ENCODE data around the gene AGPS.
"Not testable (repeated sequence)": the region's sequence is repeated elsewhere in the genome, so short reads cannot be mapped to it uniquely, and the experiment has no call there.

AGPS gene

GRCh38 chr2:177392373-177393202 is at the start of gene AGPS:
AGPS (plus strand) TSS chr2:177392773; CDS start chr2:177392790, 17 bp downstream.
- FAIRE-seq, result no peak

GRCh38 chr2:177343773-177344172 is 48.8 kb upstream of the AGPS start:
- no peak for FAIRE-seq

GRCh38 chr2:177344316-177344715 is 48.3 kb upstream of the AGPS start:
- no peak for FAIRE-seq

DNA sequence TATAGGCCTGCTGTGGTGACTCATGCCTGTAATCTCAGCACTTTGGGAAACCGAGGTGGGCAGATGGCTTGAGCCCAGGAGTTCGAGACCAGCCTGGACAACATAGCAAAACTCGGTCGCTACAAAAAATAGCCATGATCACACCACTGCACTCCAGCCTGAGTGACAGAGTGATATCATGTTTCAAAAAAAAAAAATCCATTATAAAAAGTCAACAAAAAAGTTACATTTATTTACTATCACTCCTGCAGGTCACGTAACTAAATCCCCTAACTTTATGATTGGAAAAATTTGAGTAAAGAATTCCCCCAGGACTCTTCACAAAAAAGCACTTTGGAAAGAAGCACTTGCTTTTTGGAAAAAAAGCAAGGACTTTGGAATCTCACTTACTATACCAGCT is 46.4 kb upstream of the AGPS start:
- no peak for FAIRE-seq

GRCh38 chr2:177347570-177347969 is 45.0 kb upstream of the AGPS start:
- FAIRE-seq, result no peak

GRCh38 chr2:177348118-177348654 is 44.4 kb upstream of the AGPS start:
- FAIRE-seq, result no peak

DNA sequence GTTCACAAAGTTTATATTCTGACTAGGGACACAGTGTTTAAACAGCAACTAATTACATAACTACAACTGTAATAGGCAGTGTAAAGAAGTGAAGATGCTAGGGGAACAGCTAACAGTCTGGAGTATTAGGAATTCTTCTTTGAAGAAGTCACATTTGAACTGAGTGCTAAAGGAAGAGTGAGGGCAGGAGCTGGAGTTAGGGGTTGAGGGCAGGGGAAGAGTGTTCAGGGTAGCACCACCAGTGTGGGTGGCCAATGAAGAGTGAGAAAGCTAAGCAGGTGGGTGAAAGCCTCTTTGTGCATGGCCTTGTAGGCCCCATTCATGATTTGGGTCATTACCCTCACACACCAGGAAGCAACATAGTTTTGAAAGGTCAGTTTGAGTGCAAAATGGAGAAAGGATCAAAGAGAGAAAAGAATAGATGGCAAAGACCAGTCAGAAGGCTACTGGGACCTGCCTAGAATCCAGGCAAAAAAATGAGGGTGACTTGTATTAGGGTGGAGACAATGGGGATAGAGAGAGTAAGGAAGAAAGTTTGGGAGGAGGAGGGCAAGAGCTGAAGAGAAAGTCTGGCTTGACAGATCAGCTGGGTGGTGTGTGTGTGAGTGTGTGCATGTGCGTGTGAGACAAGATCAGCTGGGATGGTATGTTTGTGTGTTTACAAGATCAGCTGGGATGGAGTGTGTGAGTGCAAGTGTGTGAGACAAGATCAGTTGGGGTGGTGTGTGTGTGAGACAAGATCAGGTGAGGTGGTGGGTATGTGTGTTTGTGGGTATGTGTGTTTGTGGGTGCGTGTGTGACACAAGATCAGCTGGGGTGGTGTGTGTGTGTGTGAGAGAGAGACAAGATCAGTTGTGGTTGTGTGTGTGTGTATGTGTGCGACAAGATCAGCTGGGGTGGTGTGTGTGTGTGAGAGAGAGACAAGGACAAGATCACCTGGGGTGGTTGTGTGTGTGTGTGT is 43.6 kb upstream of the AGPS start:
- FAIRE-seq, result no peak

- not testable (repeated sequence) for FAIRE-seq
Measured at GRCh38 chr2:177350624-177351023, 41.9 kb upstream of the AGPS start.

DNA sequence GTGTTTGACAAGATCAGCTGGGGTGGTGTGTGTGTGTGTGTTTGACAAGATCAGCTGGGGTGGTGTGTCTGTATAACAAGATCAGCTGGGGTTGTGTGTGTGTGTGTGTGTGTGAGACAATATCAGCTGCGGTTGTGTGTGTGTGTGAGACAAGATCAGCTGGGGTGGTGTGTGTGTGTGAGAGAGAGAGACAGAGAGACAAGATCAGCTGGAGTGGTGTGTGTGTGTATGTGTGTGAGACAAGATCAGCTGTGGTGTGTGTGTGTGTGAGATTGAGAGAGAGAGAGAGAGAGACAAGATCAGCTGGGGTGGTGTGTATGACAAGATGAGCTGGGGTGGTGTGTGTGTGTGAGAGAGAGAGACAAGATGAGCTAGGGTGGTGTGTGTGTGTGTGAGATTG is 41.5 kb upstream of the AGPS start:
- not testable (repeated sequence) for FAIRE-seq

DNA sequence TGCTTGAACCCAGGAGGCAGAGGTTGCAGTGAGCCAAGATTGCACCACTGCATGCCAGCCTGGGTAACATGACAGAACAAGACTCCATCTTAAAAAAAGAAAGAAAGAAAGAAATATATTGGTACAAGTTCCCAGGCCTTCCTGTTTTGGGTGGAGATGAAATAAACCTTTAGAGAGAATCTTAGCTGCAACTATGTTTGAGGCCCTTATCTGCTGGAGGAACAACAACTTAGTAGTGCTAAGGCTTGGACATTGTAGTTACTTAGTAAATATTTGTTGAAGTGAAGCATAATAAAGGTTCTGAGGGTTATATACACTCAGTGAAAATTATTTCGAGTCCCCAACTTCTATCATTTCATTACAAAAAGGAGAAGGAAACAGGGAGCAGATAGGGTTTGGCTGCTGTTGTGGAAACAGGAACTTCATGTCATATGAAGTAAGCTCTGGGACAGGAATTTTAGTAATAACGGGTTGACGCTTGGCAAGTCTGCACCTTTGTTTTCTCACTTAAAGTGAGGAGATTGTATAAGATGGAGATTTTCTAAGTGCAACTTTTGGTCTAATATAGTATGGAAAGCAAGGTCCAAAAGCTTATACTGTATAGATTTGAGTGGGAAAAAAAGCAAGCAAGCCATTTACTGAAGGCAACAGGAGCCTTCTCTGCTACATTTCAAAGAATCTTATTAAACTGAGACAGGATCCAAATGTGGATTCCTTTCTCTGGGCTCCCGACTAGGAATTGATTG is 40.0 kb upstream of the AGPS start:
- FAIRE-seq, result no peak

GRCh38 chr2:177353187-177353478 is 39.4 kb upstream of the AGPS start:
- FAIRE-seq, result no peak

- not testable (repeated sequence) for FAIRE-seq
Measured at GRCh38 chr2:177354541-177354940, 38.0 kb upstream of the AGPS start.

GRCh38 chr2:177355874-177356273 is 36.7 kb upstream of the AGPS start:
- FAIRE-seq, result no peak

GRCh38 chr2:177359836-177360595 is 32.6 kb upstream of the AGPS start:
- FAIRE-seq, result no peak

DNA sequence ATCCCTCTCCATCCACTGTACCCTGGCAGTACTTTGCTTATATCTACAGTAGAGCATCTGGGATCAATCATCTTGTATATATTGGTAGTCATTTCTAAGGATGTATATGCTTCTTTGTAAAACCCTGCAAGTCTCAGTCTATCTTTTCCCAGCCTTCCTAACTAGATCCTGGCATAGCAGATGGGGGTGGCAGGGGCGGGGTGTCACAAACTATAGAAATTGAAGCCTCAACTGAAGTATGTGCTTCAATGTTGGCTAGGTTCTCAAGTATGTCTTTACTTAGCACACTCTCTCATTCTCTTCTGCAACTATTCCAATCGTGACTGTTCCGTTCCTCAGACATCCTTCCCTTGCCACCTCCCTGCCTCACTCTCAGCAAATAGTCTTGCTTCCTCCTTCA is 30.1 kb upstream of the AGPS start:
- FAIRE-seq, result no peak

DNA sequence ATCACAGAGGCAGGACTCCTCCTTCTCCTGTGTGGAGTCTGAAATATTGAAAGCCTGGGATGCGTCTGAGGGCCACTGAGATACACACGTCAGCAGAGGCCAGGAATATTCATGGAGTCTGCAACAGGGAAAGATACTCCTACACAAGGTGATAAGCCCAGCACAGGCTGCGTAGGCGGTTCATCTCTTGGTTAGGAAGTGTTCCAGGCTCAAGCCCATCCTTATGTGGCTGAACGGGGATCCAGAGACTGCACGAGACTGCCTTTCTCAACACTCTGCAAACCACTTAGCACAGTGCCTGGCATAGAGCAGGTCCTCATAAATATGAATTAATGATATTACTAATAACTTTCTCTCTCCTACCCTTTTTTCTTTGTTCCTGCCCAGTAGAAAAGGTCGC is 29.2 kb upstream of the AGPS start:
- FAIRE-seq, result no peak

- FAIRE-seq, result not testable (repeated sequence)
Measured at GRCh38 chr2:177365764-177366163, 26.8 kb upstream of the AGPS start.

DNA sequence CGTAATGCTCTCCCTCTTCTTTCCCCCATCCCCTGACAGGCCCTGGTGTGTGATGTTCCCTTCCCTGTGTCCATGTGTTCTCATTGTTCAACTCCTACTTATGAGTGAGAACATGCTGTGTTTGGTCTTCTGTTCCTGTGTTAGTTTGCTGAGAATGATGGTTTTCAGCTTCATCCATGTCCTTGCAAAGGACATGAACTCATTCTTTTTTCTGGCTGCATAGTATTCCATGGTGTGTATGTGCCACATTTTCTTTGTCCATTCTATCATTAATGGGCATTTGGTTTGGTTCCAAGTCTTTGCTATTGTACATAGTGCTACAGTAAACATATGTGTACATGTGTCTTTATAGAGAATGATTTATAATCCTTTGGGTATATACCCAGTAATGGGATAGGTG is 24.6 kb upstream of the AGPS start:
- not testable (repeated sequence) for FAIRE-seq

GRCh38 chr2:177379354-177379753 is 13.2 kb upstream of the AGPS start:
- no peak for FAIRE-seq

GRCh38 chr2:177380181-177380580 is 12.4 kb upstream of the AGPS start:
- no peak for FAIRE-seq

DNA sequence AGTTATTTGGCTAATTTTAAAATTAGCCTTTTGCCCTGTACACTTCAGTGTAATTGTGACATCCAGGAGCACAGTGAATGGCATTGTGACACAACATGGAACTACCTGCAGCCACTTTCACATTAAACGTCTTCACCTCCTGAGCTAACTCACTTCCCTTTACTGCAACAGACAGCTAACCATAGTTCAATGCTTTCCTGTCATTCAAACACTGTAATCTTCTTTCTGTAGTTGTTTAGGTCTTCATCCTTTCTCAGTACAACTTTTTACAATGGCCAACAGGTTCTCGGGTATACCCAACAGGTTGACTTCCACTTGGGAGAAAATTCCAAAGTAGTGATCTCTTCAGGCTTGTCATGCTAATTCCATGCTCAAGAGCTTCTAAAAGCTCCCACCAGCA is 8.6 kb upstream of the AGPS start:
- FAIRE-seq, result no peak

DNA sequence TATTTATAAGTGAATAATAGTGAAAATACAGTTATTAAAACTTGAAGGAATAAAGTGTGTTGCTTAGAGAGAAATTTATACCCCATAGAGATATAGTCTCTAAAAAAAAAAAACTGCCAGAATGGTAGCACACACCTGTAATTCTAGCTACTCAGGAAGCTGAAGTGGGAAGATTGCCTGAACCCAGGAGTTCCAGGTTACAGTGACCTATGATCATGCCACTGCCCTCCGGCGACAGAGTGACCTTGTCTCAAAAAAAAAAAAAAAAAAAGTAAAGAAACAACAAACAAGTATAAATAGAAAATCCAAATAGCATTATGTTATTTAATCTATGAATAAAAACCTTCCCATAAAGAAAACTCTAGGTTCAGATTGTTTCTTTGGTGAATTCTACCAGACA is 7.4 kb upstream of the AGPS start:
- no peak for FAIRE-seq
